Sigmoid colon (tissue), 7 donors: Measurements from ENCODE around the gene VSTM4. TPM values are rescaled to one million over a fixed set of nuclear protein-coding genes. Genes with fewer than 3 reads are reported as not detected.

ENCODE experiments used
- DNase-seq: peaks from one replicate; pipeline ENCODE4 v3.0.0-alpha.2; 2019
- H3K27ac ChIP-seq, 4 donors: fragments of 200-600 bp; sonication (generic); one replicate each; pipeline ENCODE4 v1.5.1; 2016 to 2019; ENCODE audit warnings: mild to moderate bottlenecking in 1 of 4
- H3K27me3 ChIP-seq, 3 donors: fragments of 200-600 bp; sonication (generic); one replicate each; pipeline ENCODE4 v1.5.1; 2019; ENCODE audit warnings: mild to moderate bottlenecking in 1 of 3
- H3K36me3 ChIP-seq, 4 donors: fragments of 200-600 bp; sonication (generic); one replicate each; pipeline ENCODE4 v1.5.1; 2016 to 2019
- H3K4me1 ChIP-seq, 4 donors: fragments of 200-600 bp; sonication (generic); one replicate each; pipeline ENCODE4 v1.5.1; 2017 to 2019
- H3K4me3 ChIP-seq, 4 donors: fragments of 200-600 bp; sonication (generic); one replicate each; pipeline ENCODE4 v1.5.1; 2017 to 2019; ENCODE audit warnings: mild to moderate bottlenecking in 2 of 4, moderate library complexity in 1 of 4
- H3K9me3 ChIP-seq, 4 donors: fragments of 200-600 bp in 3 of 4; sonication (generic) in 3 of 4; one replicate each; pipeline versions ENCODE4 v1.5.1 to v1.6.1; 2013 to 2019
- CTCF ChIP-seq, 4 experiments: fragments of 450-650 bp in 3 of 4; fragments of 200-600 bp in 1 of 4; IDR thresholded peaks; one replicate each; pipeline ENCODE4 v1.5.1; 2016 to 2019; ENCODE audit warnings: antibody characterized with exemption in 4 of 4, mild to moderate bottlenecking in 3 of 4, moderate library complexity in 2 of 4
- EP300 ChIP-seq, 4 donors: sonication (generic); formaldehyde crosslinking; IDR thresholded peaks; one replicate each; pipeline ENCODE4 v1.6.1; 2017; ENCODE audit warnings: antibody characterized with exemption in 4 of 4
- POLR2A ChIP-seq, 2 donors: fragments of 450-650 bp; IDR thresholded peaks; one replicate each; pipeline ENCODE4 v1.6.1; 2016; ENCODE audit warnings: antibody characterized with exemption in 2 of 2, mild to moderate bottlenecking in 2 of 2, moderate library complexity in 2 of 2
- POLR2AphosphoS5 ChIP-seq, 4 donors: sonication (generic); formaldehyde crosslinking; IDR thresholded peaks; one replicate each; pipeline ENCODE4 v1.6.1; 2017; ENCODE audit warnings: antibody characterized with exemption in 4 of 4
- WGBS, 2 donors: extraction: QIAGEN DNeasy Blood & Tissue Kit; methylation state at CpG; one replicate each; pipeline ENCODE4 v1.1.7; 2013; 5-methylcytosine and 5-hydroxymethylcytosine counted together
- intact Hi-C: fragments of 100-400 bp; cut with DNase I; formaldehyde crosslinking; loops from one replicate; pipeline ENCODE4 v1.15.1; 2023
- polyA plus RNA-seq, 3 donors: library from polyadenylated mRNA; stranded (reverse); fragments of 200-250 nt; gene quantifications; one replicate each; pipeline ENCODE4 v1.2.3, GENCODE V29; 2013
- total RNA-seq, 4 donors: library from RNA; depleted of rRNA; stranded (reverse); fragments of >200 nt; gene quantifications; one replicate each; pipeline ENCODE4 v1.1.0, GENCODE V29; 2016
- donor health status: healthy with polysubstance abuse.
- donor health status: Bipolar disorder and iron deficiency.
- donor health status: healthy.

Gene VSTM4
- total and polyA plus RNA-seq, 7 donors: 0.23 to 13.3 (median 9.5) TPM

GRCh38 chr10:49129376-49129775 is 14.1 kb upstream of the VSTM4 start:
- TF ChIP-seq EP300 (IDR thresholded peaks at IDR 0.05) (no peak), POLR2A (IDR thresholded peaks at IDR 0.05) (no peak), POLR2AphosphoS5 (IDR thresholded peaks at IDR 0.05) (no peak), CTCF (IDR thresholded peaks at IDR 0.05) (no peak)
- DNase-seq: no peak
- intact Hi-C loops: no loop called here
- Histone ChIP-seq H3K36me3 (no peaks in the 10 kb centered on the region), H3K4me1 (no peaks in the 10 kb centered on the region), H3K27me3 (no peaks in the 10 kb centered on the region), H3K4me3 (no peak overlapping the region), H3K9me3 (no peaks in the 10 kb centered on the region), H3K27ac (no peak overlapping the region)
- 81 to 88% methylated on average over 1 of the region's 1 CpG for WGBS, 2 donors

- TF ChIP-seq CTCF (IDR thresholded peaks at IDR 0.05) (no peak), POLR2AphosphoS5 (IDR thresholded peaks at IDR 0.05) (no peak), EP300 (IDR thresholded peaks at IDR 0.05) (no peak), POLR2A (IDR thresholded peaks at IDR 0.05) (no peak)
Observed at GRCh38 chr10:49128854-49129253, 13.5 kb upstream of the VSTM4 start.

GRCh38 chr10:49123981-49124950 is 8.9 kb upstream of the VSTM4 start:
- Histone ChIP-seq H3K4me3 (no peak overlapping the region), H3K27ac (no peak overlapping the region), H3K27me3 (no peaks in the 10 kb centered on the region), H3K36me3 (no peaks in the 10 kb centered on the region), H3K4me1 (no peaks in the 10 kb centered on the region), H3K9me3 (no peaks in the 10 kb centered on the region)
- TF ChIP-seq EP300 (IDR thresholded peaks at IDR 0.05) (no peak), POLR2A (IDR thresholded peaks at IDR 0.05) (no peak), POLR2AphosphoS5 (IDR thresholded peaks at IDR 0.05) (no peak), CTCF (IDR thresholded peaks at IDR 0.05) (no peak)
- WGBS, 2 donors: 86 to 87% methylated on average over 7 of the region's 7 CpGs
- intact Hi-C loops: no loop called here
- DNase-seq: no peak

More at GRCh38 chr10:49128854-49129253, 13.5 kb upstream of the VSTM4 start:
- no peak overlapping the region for H3K27ac ChIP-seq
- intact Hi-C loops: no loop called here
- H3K27me3 ChIP-seq: no peaks in the 10 kb centered on the region
- no peak for DNase-seq
- 74 to 86% methylated on average over 4 of the region's 4 CpGs for WGBS, 2 donors
- H3K9me3 ChIP-seq: no peaks in the 10 kb centered on the region
- H3K4me1 ChIP-seq: no peaks in the 10 kb centered on the region
- H3K4me3 ChIP-seq: no peak overlapping the region
- H3K36me3 ChIP-seq: no peaks in the 10 kb centered on the region

GRCh38 chr10:49120911-49121310 is 5.6 kb upstream of the VSTM4 start:
- H3K4me1 ChIP-seq: peaks cover 0 to 1% (median 0%) of the 10 kb centered on the region in 4 donors
- TF ChIP-seq CTCF (IDR thresholded peaks at IDR 0.05) (no peak), POLR2A (IDR thresholded peaks at IDR 0.05) (no peak), EP300 (IDR thresholded peaks at IDR 0.05) (no peak), POLR2AphosphoS5 (IDR thresholded peaks at IDR 0.05) (no peak)
- H3K36me3 ChIP-seq: no peaks in the 10 kb centered on the region
- no peak overlapping the region for H3K4me3 ChIP-seq
- intact Hi-C loops: no loop called here
- no peak for DNase-seq
- no peaks in the 10 kb centered on the region for H3K9me3 ChIP-seq
- 49 to 74% methylated on average over 3 of the region's 3 CpGs for WGBS, 2 donors
- H3K27me3 ChIP-seq: no peaks in the 10 kb centered on the region
- H3K27ac ChIP-seq: no peak overlapping the region
